OCI-LY7 (cell line): ENCODE data around the gene CA12. TPM values are rescaled to one million over a fixed set of nuclear protein-coding genes. Genes with fewer than 3 reads are reported as not detected.

ENCODE experiments used
- BruUV-seq: library from RNA; stranded (reverse); fragments of 400-500 nt; replicated peaks from 2 replicates; lab custom pipeline; 2021; lab: Mats Ljungman, UMichigan
- CTCF ChIA-PET: fragments of 300-600 bp; sonication (Branson Sonifier 250); formaldehyde crosslinking; loops from one replicate; lab custom pipeline; 2022; ENCODE audit warnings: antibody characterized with exemption; ENCODE audit not compliant: unreplicated experiment; lab: Charles Lee
- POLR2A ChIA-PET: fragments of 300-600 bp; sonication (Branson Sonifier 250); formaldehyde crosslinking; loops from one replicate; lab custom pipeline; 2022; ENCODE audit warnings: antibody characterized with exemption; lab: Charles Lee
- DNase-seq: peaks from one replicate; pipeline ENCODE4 v3.0.0-alpha.2; 2015; ENCODE audit warnings: low spot score
- H2AFZ ChIP-seq: fragments of 200-600 bp; sonication (generic), shearing (Covaris generic); 2 replicates; pipeline ENCODE4 v1.6.1; 2014; ENCODE audit warnings: mild to moderate bottlenecking, antibody characterized with exemption, low read length, moderate library complexity
- H3K27ac ChIP-seq: fragments of 200-600 bp; sonication (generic); 2 replicates; pipeline ENCODE4 v1.5.1; 2014; ENCODE audit warnings: mixed run types, low read depth, mild to moderate bottlenecking, moderate library complexity, low read length, inconsistent platforms; ENCODE audit not compliant: poor library complexity, severe bottlenecking
- H3K36me3 ChIP-seq: fragments of 200-600 bp; sonication (generic); 2 replicates; pipeline ENCODE4 v1.6.1; 2014; ENCODE audit warnings: mild to moderate bottlenecking, antibody characterized with exemption, low read length, moderate library complexity, mixed read lengths; ENCODE audit not compliant: insufficient read depth
- H3K4me1 ChIP-seq: fragments of 200-600 bp; sonication (generic); 2 replicates; pipeline ENCODE4 v1.5.1; 2014; ENCODE audit warnings: mild to moderate bottlenecking, low read length; ENCODE audit not compliant: insufficient read depth, poor library complexity, severe bottlenecking
- H3K4me2 ChIP-seq: fragments of 200-600 bp; sonication (generic); 2 replicates; pipeline ENCODE4 v1.6.1; 2014; ENCODE audit warnings: mild to moderate bottlenecking, low read length
- H3K4me3 ChIP-seq: fragments of 200-600 bp; sonication (generic); 2 replicates; pipeline ENCODE4 v1.5.1; 2014; ENCODE audit warnings: mild to moderate bottlenecking, low read depth, low read length; ENCODE audit not compliant: poor library complexity, severe bottlenecking
- H3K79me2 ChIP-seq: fragments of 200-600 bp; sonication (generic); 2 replicates; pipeline ENCODE4 v1.6.1; 2016; ENCODE audit warnings: low read depth, mild to moderate bottlenecking, low read length, moderate library complexity, mixed read lengths; ENCODE audit not compliant: insufficient read depth
- H3K9me2 ChIP-seq: fragments of 200-600 bp; sonication (generic); 2 replicates; pipeline ENCODE4 v1.6.1; 2016; ENCODE audit warnings: mild to moderate bottlenecking, low read length, mixed read lengths; ENCODE audit not compliant: insufficient read depth
- H3K9me3 ChIP-seq: fragments of 200-600 bp; sonication (generic); 2 replicates; pipeline ENCODE4 v1.6.1; 2014; ENCODE audit warnings: mild to moderate bottlenecking, mixed run types, low read length, mixed read lengths
- H4K20me1 ChIP-seq: fragments of 200-600 bp; sonication (generic); 2 replicates; pipeline ENCODE4 v1.6.1; 2014; ENCODE audit warnings: mild to moderate bottlenecking, antibody characterized with exemption, low read length, moderate library complexity, mixed read lengths; ENCODE audit not compliant: insufficient read depth
- EZH2phosphoT487 ChIP-seq: fragments of 200-600 bp; sonication (generic); IDR thresholded peaks from 2 replicates; pipeline ENCODE4 v1.6.1; 2018; ENCODE audit warnings: low read depth, borderline replicate concordance, mild to moderate bottlenecking, mixed run types, antibody characterized with exemption, low read length, moderate library complexity, mixed read lengths
- intact Hi-C: fragments of 100-400 bp; cut with micrococcal nuclease; formaldehyde crosslinking; loops from one replicate; pipeline ENCODE4 v1.10.0; 2022; ENCODE audit not compliant: unreplicated experiment
- total RNA-seq, 2 experiments: library from RNA; depleted of rRNA in 1 of 2; stranded (reverse); fragments of >200 nt in 1 of 2; shearing (Covaris generic) in 1 of 2; gene quantifications; 2 replicates each; pipeline ENCODE4 v1.2.3, GENCODE V29; 2014 to 2022
- TF ChIP-seq, protein P1 (sequence below): fragments of 200-600 bp; sonication (generic); conservative IDR thresholded peaks from 2 replicates; pipeline ENCODE4 v1.5.1; 2014; ENCODE audit warnings: mild to moderate bottlenecking, antibody characterized with exemption, low read length, moderate library complexity, mixed read lengths

Gene CA12
- total RNA-seq, 2 experiments from 2014 or later, result not detected

- ChIA-PET POLR2A (interaction anchor here (0.6 to 0.7 kb wide), 2 partner anchors 86 to 202 kb away, joined by 3 to 5 read pairs; no protein-coding TSS in a partner anchor), CTCF (no interaction called here)
- no peak for DNase-seq
- no peak for TF ChIP-seq EZH2phosphoT487
- TF ChIP-seq, protein P1, sequence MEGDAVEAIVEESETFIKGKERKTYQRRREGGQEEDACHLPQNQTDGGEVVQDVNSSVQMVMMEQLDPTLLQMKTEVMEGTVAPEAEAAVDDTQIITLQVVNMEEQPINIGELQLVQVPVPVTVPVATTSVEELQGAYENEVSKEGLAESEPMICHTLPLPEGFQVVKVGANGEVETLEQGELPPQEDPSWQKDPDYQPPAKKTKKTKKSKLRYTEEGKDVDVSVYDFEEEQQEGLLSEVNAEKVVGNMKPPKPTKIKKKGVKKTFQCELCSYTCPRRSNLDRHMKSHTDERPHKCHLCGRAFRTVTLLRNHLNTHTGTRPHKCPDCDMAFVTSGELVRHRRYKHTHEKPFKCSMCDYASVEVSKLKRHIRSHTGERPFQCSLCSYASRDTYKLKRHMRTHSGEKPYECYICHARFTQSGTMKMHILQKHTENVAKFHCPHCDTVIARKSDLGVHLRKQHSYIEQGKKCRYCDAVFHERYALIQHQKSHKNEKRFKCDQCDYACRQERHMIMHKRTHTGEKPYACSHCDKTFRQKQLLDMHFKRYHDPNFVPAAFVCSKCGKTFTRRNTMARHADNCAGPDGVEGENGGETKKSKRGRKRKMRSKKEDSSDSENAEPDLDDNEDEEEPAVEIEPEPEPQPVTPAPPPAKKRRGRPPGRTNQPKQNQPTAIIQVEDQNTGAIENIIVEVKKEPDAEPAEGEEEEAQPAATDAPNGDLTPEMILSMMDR, result no peak
- H2AFZ ChIP-seq, result no peak overlapping the region
- H3K4me1 ChIP-seq, result no peaks in the 10 kb centered on the region
- H3K9me3 ChIP-seq, result no peaks in the 10 kb centered on the region
- H3K36me3 ChIP-seq, result no peaks in the 10 kb centered on the region
- H3K4me2 ChIP-seq, result no peak overlapping the region
- intact Hi-C loops, result no loop called here
- no peak overlapping the region for H3K27ac ChIP-seq
- H4K20me1 ChIP-seq, result no peaks in the 10 kb centered on the region
- H3K79me2 ChIP-seq, result no peaks in the 10 kb centered on the region
- no peak overlapping the region for H3K4me3 ChIP-seq
- BruUV-seq, result no TSS peak
- H3K9me2 ChIP-seq, result no peaks in the 10 kb centered on the region
These were observed 44.6 kb downstream of the CA12 start for GRCh38 chr15:63337046-63337445.

DNA sequence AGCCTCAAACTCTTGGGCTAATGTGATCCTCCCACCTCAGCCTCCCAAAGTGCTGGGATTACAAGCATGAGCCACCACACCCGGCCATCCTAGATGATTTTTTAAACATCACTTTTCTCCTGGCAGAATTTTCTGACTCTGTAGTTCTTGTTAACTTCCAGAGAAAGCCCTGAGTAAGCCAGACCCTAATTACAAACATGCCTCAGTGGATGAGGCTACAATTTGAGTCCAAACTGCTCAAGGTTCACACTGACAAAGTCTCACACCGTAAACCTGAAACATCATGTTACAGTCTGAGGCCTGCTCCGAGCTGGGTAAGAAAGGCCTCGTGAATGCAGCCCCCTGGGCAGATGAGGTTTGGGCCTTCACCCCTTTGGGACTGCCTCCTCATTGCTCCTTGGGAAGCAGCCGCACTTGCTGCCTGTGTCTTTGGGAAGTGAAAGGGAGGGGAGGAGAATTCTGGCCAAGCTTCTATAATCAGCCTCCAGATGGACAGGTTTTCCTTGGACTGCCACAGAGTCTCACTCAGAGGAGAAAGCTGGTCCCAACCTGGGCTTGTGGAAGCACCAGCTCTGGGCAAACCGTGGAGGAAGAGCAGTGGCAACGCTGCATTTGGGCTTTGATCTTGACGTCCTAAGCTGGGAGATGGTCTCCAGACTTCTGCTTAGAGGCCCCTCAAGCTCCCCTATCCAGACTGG is 46.0 kb downstream of the CA12 start:
- ChIA-PET POLR2A (interaction anchor here (0.6 kb wide), 1 partner anchor 241 kb away, joined by 3 read pairs; no protein-coding TSS in a partner anchor), CTCF (no interaction called here)
- intact Hi-C loops, result no loop called here

More for the DNA sequence above, 46.0 kb downstream of the CA12 start:
- Histone ChIP-seq H3K4me2 (no peak overlapping the region), H3K36me3 (no peaks in the 10 kb centered on the region), H3K4me1 (no peaks in the 10 kb centered on the region), H2AFZ (no peak overlapping the region), H3K4me3 (no peak overlapping the region), H3K9me2 (no peaks in the 10 kb centered on the region), H3K79me2 (no peaks in the 10 kb centered on the region), H3K27ac (no peak overlapping the region), H3K9me3 (no peaks in the 10 kb centered on the region), H4K20me1 (no peaks in the 10 kb centered on the region)
- TF ChIP-seq EZH2phosphoT487, result no peak
- TF ChIP-seq, protein P1, result no peak
- no peak for DNase-seq
- BruUV-seq, result no TSS peak
